Measurements from ENCODE around the gene PPP6R1. TPM values are rescaled to one million over a fixed set of nuclear protein-coding genes. Genes with fewer than 3 reads are reported as not detected.

Gene PPP6R1
- total and polyA plus RNA-seq, 2 of the 13 experiments (the other 11 are each of a cell fraction or from before 2014, with no cell fraction given) = 25.8 to 54.0 TPM

DNA sequence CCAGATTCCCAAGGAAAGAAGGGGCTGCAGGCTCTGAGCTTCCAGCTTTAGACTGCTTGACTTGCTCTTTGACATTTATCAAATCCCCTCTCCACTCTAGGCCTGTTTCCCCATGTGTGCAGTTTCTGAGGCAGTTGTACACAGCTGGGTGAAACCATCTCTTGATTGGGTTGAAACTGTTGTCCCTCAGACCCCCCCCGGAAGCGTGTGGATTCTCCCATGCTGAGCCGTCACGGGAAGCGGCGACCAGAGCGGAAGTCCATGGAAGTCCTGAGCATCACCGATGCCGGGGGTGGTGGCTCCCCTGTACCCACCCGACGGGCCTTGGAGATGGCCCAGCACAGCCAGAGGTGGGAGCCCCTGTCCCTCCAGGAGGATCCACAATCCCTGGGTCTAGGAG, 44.7 kb upstream of the PPP6R1 start:
- Histone ChIP-seq H3K27me3 (ENCODE audit: control insufficient read depth in 1 of 2, insufficient read depth in 2 of 2, low read length in 2 of 2) (peaks cover 0 to 20% of the 10 kb centered on the region in 2 experiments; a peak in 1 of 5 replicates), H3K4me2 (ENCODE audit: low read depth, low read length) (no peak overlapping the region), H3K27ac (ENCODE audit: extremely low read length, insufficient read depth, low read length) (no peak overlapping the region), H3K79me2 (ENCODE audit: insufficient read depth, low read length) (no peaks in the 10 kb centered on the region), H3K36me3 (replicated peaks in 1 of 2; ENCODE audit: control insufficient read depth in 1 of 2, insufficient read depth in 2 of 2, low read length in 2 of 2) (no peaks in the 10 kb centered on the region), H2AFZ (ENCODE audit: low read length) (no peak overlapping the region), H3K4me1 (ENCODE audit: insufficient read depth, low read length) (peaks cover 24% of the 10 kb centered on the region), H3K9me3 (ENCODE audit: low read length) (no peaks in the 10 kb centered on the region), H3K9ac (ENCODE audit: insufficient read depth, low read depth, low read length) (no peak overlapping the region), H4K20me1 (ENCODE audit: insufficient read depth, low read length) (no peaks in the 10 kb centered on the region), H3K4me3 (replicated peaks in 1 of 3; ENCODE audit: insufficient read depth in 1 of 3, low read depth in 2 of 3, low read length in 3 of 3) (peak overlapping the region in 1 of 3 experiments; percentile 15; a peak in 2 of 6 replicates)
- ATAC-seq = no peak
- ChIA-PET CTCF (ENCODE audit: low intra/inter-chr PET ratio, low total read pairs) (no interaction called here), POLR2A (no interaction called here)
- DNase-seq (ENCODE audit: low spot score) = no peak
- in situ Hi-C loops (cut with HindIII; ENCODE audit: extremely low pct_ligation_motif_present, low pct_unique_long_range_greater_than_20kb) (loop anchor here (5.0 kb wide), 1 partner anchor 114 kb away; no protein-coding TSS in a partner anchor), intact Hi-C loops (cut with micrococcal nuclease; ENCODE audit: unreplicated experiment) (no loop called here)
- 77% methylated on average over 10 of the region's 11 CpGs for WGBS (ENCODE audit: low lambda C conversion rate)
- no TSS peak for BruUV-seq (replicated peaks)
- no peak for FAIRE-seq
- TF ChIP-seq, protein P1, sequence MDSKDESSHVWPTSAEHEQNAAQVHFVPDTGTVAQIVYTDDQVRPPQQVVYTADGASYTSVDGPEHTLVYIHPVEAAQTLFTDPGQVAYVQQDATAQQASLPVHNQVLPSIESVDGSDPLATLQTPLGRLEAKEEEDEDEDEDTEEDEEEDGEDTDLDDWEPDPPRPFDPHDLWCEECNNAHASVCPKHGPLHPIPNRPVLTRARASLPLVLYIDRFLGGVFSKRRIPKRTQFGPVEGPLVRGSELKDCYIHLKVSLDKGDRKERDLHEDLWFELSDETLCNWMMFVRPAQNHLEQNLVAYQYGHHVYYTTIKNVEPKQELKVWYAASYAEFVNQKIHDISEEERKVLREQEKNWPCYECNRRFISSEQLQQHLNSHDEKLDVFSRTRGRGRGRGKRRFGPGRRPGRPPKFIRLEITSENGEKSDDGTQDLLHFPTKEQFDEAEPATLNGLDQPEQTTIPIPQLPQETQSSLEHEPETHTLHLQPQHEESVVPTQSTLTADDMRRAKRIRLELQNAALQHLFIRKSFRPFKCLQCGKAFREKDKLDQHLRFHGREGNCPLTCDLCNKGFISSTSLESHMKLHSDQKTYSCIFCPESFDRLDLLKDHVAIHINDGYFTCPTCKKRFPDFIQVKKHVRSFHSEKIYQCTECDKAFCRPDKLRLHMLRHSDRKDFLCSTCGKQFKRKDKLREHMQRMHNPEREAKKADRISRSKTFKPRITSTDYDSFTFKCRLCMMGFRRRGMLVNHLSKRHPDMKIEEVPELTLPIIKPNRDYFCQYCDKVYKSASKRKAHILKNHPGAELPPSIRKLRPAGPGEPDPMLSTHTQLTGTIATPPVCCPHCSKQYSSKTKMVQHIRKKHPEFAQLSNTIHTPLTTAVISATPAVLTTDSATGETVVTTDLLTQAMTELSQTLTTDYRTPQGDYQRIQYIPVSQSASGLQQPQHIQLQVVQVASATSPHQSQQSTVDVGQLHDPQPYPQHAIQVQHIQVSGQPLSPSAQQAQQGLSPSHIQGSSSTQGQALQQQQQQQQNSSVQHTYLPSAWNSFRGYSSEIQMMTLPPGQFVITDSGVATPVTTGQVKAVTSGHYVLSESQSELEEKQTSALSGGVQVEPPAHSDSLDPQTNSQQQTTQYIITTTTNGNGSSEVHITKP (CRISPR knock-in tag; IDR thresholded peaks at IDR 0.05; ENCODE audit: low read depth) = peak; percentile 98
- no peak for TF ChIP-seq SP2 (CRISPR knock-in tag; IDR thresholded peaks at IDR 0.05)
- TF ChIP-seq ZNF101 (CRISPR knock-in tag; IDR thresholded peaks at IDR 0.05; ENCODE audit: borderline replicate concordance, low read depth) = no peak
- no peak for TF ChIP-seq KDM2A (CRISPR knock-in tag; IDR thresholded peaks at IDR 0.05; ENCODE audit: borderline replicate concordance, low read depth)
- no peak for TF ChIP-seq ZNF142 (CRISPR knock-in tag; IDR thresholded peaks at IDR 0.05)
- TF ChIP-seq GABPA (IDR thresholded peaks at IDR 0.05; ENCODE audit: low read depth, low read length) = no peak
- TF ChIP-seq GABPA (CRISPR knock-in tag; IDR thresholded peaks at IDR 0.05; ENCODE audit: low read depth) = peak; percentile 75
- no peak for TF ChIP-seq GPBP1L1 (CRISPR knock-in tag; IDR thresholded peaks at IDR 0.05)
- TF ChIP-seq NAIF1 (CRISPR knock-in tag; IDR thresholded peaks at IDR 0.05; ENCODE audit: borderline replicate concordance) = no peak
- TF ChIP-seq, protein P2, sequence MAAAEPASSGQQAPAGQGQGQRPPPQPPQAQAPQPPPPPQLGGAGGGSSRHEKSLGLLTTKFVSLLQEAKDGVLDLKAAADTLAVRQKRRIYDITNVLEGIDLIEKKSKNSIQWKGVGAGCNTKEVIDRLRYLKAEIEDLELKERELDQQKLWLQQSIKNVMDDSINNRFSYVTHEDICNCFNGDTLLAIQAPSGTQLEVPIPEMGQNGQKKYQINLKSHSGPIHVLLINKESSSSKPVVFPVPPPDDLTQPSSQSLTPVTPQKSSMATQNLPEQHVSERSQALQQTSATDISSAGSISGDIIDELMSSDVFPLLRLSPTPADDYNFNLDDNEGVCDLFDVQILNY (CRISPR knock-in tag; conservative IDR thresholded peaks at IDR 0.05) = no peak
- no peak for TF ChIP-seq ZNF775 (CRISPR knock-in tag; IDR thresholded peaks at IDR 0.05; ENCODE audit: borderline replicate concordance)
- TF ChIP-seq BHLHE40 (IDR thresholded peaks at IDR 0.05; ENCODE audit: low read length) = peak; percentile 66; the same call in 1 of the 2 replicates
- peak; percentile 52; the same call in 1 of the 2 replicates for TF ChIP-seq THAP11 (CRISPR knock-in tag; IDR thresholded peaks at IDR 0.05)
- no peak for TF ChIP-seq POLR2AphosphoS5 (IDR thresholded peaks at IDR 0.05; ENCODE audit: low read depth, low read length)
